ENCODE results near the gene DMXL1. TPM values are rescaled to one million over a fixed set of nuclear protein-coding genes. Genes with fewer than 3 reads are reported as not detected.

The DMXL1 gene
- polyA plus RNA-seq, 1 of the 3 experiments (the other 2 are of a cell fraction), result 6.6 TPM

DNA sequence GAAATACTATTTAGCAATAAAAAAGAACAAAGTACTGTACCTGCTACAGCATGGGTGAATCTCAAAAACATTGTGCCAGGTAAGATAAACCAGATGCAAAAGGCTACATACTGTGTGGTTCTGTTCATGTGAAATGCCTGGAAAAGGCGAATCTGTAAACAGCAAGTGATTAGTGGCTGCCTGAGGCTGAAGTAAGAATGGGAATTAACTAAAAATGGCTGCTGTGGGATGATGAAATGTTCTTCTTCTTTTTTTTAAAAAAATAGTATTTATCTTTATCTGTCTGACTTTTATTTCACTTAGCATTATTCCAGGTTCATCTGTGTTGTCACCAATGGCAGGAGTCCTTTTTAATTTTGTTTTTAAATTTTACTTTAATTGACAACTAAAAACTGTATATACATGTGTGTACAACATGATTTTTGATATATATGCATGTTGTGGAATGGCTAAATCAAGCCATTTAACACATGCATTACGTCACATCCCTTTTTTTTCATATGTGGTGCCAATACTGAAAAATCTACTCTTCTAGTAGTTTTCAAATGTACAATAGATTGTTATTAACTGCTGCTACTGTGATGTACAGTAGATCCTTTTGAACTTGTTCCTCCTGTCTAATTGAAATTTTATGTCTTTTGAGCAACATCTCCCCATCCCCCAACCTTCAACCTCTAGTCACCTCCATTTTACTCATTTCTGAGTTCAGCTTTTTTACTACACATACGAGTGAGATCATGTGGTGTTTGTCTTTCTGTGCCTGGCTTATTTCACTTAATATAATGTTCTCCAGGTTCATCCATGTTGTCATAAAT lies 222.0 kb downstream of the DMXL1 start:
- no peak overlapping the region for H3K4me3 ChIP-seq (ENCODE audit: low read depth in 2 of 2, low read length in 1 of 2)
- peaks cover 4% of the 10 kb centered on the region for H3F3A ChIP-seq (replicated peaks; ENCODE audit: insufficient read depth)
- H3K4me2 ChIP-seq, result no peak overlapping the region
- no peak overlapping the region for H3K27ac ChIP-seq (ENCODE audit: low read depth in 2 of 2, low read length in 1 of 2)
- no peaks in the 10 kb centered on the region for H3K9me2 ChIP-seq
- no peaks in the 10 kb centered on the region for H3K36me3 ChIP-seq (replicated peaks in 1 of 2; ENCODE audit: control insufficient read depth in 1 of 2, insufficient read depth in 2 of 2, low read length in 1 of 2)
- no peaks in the 10 kb centered on the region for H3K9me3 ChIP-seq
- H2AFZ ChIP-seq (ENCODE audit: low read depth), result no peak overlapping the region
- H3K4me1 ChIP-seq (ENCODE audit: control insufficient read depth in 1 of 2, insufficient read depth in 2 of 2, low read depth in 1 of 2, low read length in 1 of 2), result peaks cover 0 to 15% of the 10 kb centered on the region in 2 experiments; a peak in 3 of 4 replicates
- H3K27me3 ChIP-seq (ENCODE audit: insufficient read depth), result no peaks in the 10 kb centered on the region
- POLR2A ChIA-PET, result no interaction called here
- TF ChIP-seq TCF12 (IDR thresholded peaks at IDR 0.05), result no peak
- no peak for TF ChIP-seq FOXM1 (IDR thresholded peaks at IDR 0.05; ENCODE audit: low read depth)
- TF ChIP-seq TAF1 (IDR thresholded peaks at IDR 0.05; ENCODE audit: borderline replicate concordance, low read depth, low read length), result no peak
- no peak for TF ChIP-seq EP300 (IDR thresholded peaks at IDR 0.05; ENCODE audit: borderline replicate concordance in 1 of 2, low read depth in 1 of 2, low read length in 1 of 2)
- TF ChIP-seq RCOR1 (IDR thresholded peaks at IDR 0.05; ENCODE audit: low read length), result no peak
- TF ChIP-seq, protein P1, sequence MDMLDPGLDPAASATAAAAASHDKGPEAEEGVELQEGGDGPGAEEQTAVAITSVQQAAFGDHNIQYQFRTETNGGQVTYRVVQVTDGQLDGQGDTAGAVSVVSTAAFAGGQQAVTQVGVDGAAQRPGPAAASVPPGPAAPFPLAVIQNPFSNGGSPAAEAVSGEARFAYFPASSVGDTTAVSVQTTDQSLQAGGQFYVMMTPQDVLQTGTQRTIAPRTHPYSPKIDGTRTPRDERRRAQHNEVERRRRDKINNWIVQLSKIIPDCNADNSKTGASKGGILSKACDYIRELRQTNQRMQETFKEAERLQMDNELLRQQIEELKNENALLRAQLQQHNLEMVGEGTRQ (IDR thresholded peaks at IDR 0.05; ENCODE audit: borderline replicate concordance, low read depth, low read length), result no peak
- TF ChIP-seq NRF1 (IDR thresholded peaks at IDR 0.05; ENCODE audit: low read depth, low read length), result no peak
- no peak for TF ChIP-seq POLR2AphosphoS5 (IDR thresholded peaks at IDR 0.05; ENCODE audit: low read depth, low read length)
- TF ChIP-seq RXRA (IDR thresholded peaks at IDR 0.05; ENCODE audit: borderline replicate concordance, low read depth), result no peak
- TF ChIP-seq FOXJ3 (CRISPR knock-in tag; IDR thresholded peaks at IDR 0.05), result no peak
- TF ChIP-seq, protein P2, sequence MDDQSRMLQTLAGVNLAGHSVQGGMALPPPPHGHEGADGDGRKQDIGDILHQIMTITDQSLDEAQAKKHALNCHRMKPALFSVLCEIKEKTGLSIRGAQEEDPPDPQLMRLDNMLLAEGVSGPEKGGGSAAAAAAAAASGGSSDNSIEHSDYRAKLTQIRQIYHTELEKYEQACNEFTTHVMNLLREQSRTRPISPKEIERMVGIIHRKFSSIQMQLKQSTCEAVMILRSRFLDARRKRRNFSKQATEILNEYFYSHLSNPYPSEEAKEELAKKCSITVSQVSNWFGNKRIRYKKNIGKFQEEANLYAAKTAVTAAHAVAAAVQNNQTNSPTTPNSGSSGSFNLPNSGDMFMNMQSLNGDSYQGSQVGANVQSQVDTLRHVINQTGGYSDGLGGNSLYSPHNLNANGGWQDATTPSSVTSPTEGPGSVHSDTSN (IDR thresholded peaks at IDR 0.05), result no peak
- no peak for TF ChIP-seq NFIC (IDR thresholded peaks at IDR 0.05; ENCODE audit: borderline replicate concordance)
- TF ChIP-seq EZH2phosphoT487 (IDR thresholded peaks at IDR 0.05; ENCODE audit: borderline replicate concordance, low read depth), result no peak
- TF ChIP-seq, protein P3, sequence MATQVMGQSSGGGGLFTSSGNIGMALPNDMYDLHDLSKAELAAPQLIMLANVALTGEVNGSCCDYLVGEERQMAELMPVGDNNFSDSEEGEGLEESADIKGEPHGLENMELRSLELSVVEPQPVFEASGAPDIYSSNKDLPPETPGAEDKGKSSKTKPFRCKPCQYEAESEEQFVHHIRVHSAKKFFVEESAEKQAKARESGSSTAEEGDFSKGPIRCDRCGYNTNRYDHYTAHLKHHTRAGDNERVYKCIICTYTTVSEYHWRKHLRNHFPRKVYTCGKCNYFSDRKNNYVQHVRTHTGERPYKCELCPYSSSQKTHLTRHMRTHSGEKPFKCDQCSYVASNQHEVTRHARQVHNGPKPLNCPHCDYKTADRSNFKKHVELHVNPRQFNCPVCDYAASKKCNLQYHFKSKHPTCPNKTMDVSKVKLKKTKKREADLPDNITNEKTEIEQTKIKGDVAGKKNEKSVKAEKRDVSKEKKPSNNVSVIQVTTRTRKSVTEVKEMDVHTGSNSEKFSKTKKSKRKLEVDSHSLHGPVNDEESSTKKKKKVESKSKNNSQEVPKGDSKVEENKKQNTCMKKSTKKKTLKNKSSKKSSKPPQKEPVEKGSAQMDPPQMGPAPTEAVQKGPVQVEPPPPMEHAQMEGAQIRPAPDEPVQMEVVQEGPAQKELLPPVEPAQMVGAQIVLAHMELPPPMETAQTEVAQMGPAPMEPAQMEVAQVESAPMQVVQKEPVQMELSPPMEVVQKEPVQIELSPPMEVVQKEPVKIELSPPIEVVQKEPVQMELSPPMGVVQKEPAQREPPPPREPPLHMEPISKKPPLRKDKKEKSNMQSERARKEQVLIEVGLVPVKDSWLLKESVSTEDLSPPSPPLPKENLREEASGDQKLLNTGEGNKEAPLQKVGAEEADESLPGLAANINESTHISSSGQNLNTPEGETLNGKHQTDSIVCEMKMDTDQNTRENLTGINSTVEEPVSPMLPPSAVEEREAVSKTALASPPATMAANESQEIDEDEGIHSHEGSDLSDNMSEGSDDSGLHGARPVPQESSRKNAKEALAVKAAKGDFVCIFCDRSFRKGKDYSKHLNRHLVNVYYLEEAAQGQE (IDR thresholded peaks at IDR 0.05; ENCODE audit: low read depth, low read length), result no peak
- no peak for TF ChIP-seq FOSL2 (IDR thresholded peaks at IDR 0.05; ENCODE audit: borderline replicate concordance, low read depth)
- CTCF ChIA-PET, result interaction anchor here (1.0 to 1.6 kb wide), 2 partner anchors 8 to 13 kb away, joined by 3 read pairs; no protein-coding TSS in a partner anchor
- peaks cover 62% of the 10 kb centered on the region for H3K79me2 ChIP-seq (ENCODE audit: insufficient read depth)
- H4K20me1 ChIP-seq (ENCODE audit: insufficient read depth), result no peaks in the 10 kb centered on the region
- H3K9ac ChIP-seq, result no peak overlapping the region
- WGBS (ENCODE audit: low lambda C conversion rate), result 92% methylated on average over 3 of the region's 3 CpGs
- DNase-seq, result no peak
